Adrenal gland (tissue), 12 donors: ENCODE results near the gene LCN1. TPM values are rescaled to one million over a fixed set of nuclear protein-coding genes. Genes with fewer than 3 reads are reported as not detected.

Source experiments
- DNase-seq, 7 donors: peaks; one replicate each; pipeline ENCODE4 v3.0.0-alpha.2; 2019 to 2020
- H3K27ac ChIP-seq, 5 donors: fragments of 200-600 bp; sonication (generic) in 4 of 5; 1 replicate in 3 of 5; 2 replicates in 2 of 5; pipeline versions ENCODE4 v1.5.1 to v1.8.0; 2016 to 2020; ENCODE audit warnings: mild to moderate bottlenecking in 1 of 5
- H3K27me3 ChIP-seq: fragments of 200-600 bp; 2 replicates; pipeline ENCODE4 v1.8.0; 2021
- H3K36me3 ChIP-seq, 2 donors: fragments of 200-600 bp; replicated peaks in 1 of 2; 1 replicate in 1 of 2; 2 replicates in 1 of 2; pipeline versions ENCODE4 v1.5.1 to v1.8.0; 2018 to 2022
- H3K4me1 ChIP-seq, 2 donors: fragments of 200-600 bp; replicated peaks in 1 of 2; 1 replicate in 1 of 2; 2 replicates in 1 of 2; pipeline versions ENCODE4 v1.5.1 to v1.8.0; 2018 to 2021
- H3K4me3 ChIP-seq, 4 donors: fragments of 200-600 bp; sonication (generic) in 3 of 4; one replicate each; pipeline ENCODE4 v1.5.1; 2016 to 2018
- H3K9me3 ChIP-seq, 3 donors: fragments of 200-600 bp; sonication (generic) in 1 of 3; replicated peaks in 1 of 3; 1 replicate in 2 of 3; 2 replicates in 1 of 3; pipeline versions ENCODE4 v1.5.1 to v1.8.0; 2016 to 2021
- CTCF ChIP-seq, 6 experiments: fragments of 450-650 bp in 4 of 6; fragments of 200-600 bp in 2 of 6; sonication (generic) in 1 of 6; IDR thresholded peaks; 1 replicate in 5 of 6; 2 replicates in 1 of 6; pipeline versions ENCODE4 v1.5.1 to v1.8.0; 2016 to 2021; ENCODE audit warnings: antibody characterized with exemption in 6 of 6, mild to moderate bottlenecking in 2 of 6, moderate library complexity in 1 of 6
- POLR2A ChIP-seq, 2 donors: fragments of 450-650 bp; IDR thresholded peaks; one replicate each; pipeline ENCODE4 v1.6.1; 2017; ENCODE audit warnings: antibody characterized with exemption in 2 of 2, mild to moderate bottlenecking in 2 of 2, moderate library complexity in 1 of 2
- WGBS, 4 donors: extraction: QIAGEN DNeasy Blood & Tissue Kit in 2 of 4; methylation state at CpG; one replicate each; pipeline versions ENCODE4 v1.1.5 to v1.1.7; 2013 to 2017; 5-methylcytosine and 5-hydroxymethylcytosine counted together
- intact Hi-C, 2 donors: fragments of 100-400 bp; cut with DNase I; formaldehyde crosslinking; loops; one replicate each; pipeline versions ENCODE4 v1.14.1 to v1.15.0; 2022 to 2023
- polyA plus RNA-seq, 3 donors: library from polyadenylated mRNA; stranded (reverse); fragments of 200-250 nt in 2 of 3; fragments of 350-450 nt in 1 of 3; fragmentation: Illumina TruSeq in 1 of 3; extraction: RNeasy Lipid Tissue Mini Kit (QIAGEN cat#74804) in 1 of 3; gene quantifications; one replicate each; pipeline ENCODE4 v1.2.3, GENCODE V29; 2013 to 2014
- total RNA-seq, 9 donors: library from RNA; depleted of rRNA in 4 of 9; stranded (reverse); fragments of >200 nt in 4 of 9; fragments of 120-200 nt in 1 of 9; fragmentation: NEBNext Ultra II Directional in 1 of 9; extraction: Animal tissue kit (Norgen Biotek cat#: 25700) in 1 of 9; gene quantifications; one replicate each; pipeline versions ENCODE4 v1.1.0 to v1.2.4, GENCODE V29; 2013 to 2023
- donor health status: healthy with polysubstance abuse.
- donor health status: Bipolar disorder and iron deficiency.
- donor health status: DM: yes; HTN: yes; CAD: no.
- donor health status: DM: no; HTN: no; CAD: no.
- donor health status: DM: no; HTN: no; CAD: no.
- donor health status: DM: yes; HTN: yes; CAD: no.

Gene LCN1
- total and polyA plus RNA-seq, 12 donors, result not detected

GRCh38 chr9:135501261-135502167 is 19.7 kb upstream of the LCN1 start:
- WGBS, 4 donors, result 39 to 45% (median 43%) methylated on average over 23 to 38 of the region's 38 CpGs

DNA sequence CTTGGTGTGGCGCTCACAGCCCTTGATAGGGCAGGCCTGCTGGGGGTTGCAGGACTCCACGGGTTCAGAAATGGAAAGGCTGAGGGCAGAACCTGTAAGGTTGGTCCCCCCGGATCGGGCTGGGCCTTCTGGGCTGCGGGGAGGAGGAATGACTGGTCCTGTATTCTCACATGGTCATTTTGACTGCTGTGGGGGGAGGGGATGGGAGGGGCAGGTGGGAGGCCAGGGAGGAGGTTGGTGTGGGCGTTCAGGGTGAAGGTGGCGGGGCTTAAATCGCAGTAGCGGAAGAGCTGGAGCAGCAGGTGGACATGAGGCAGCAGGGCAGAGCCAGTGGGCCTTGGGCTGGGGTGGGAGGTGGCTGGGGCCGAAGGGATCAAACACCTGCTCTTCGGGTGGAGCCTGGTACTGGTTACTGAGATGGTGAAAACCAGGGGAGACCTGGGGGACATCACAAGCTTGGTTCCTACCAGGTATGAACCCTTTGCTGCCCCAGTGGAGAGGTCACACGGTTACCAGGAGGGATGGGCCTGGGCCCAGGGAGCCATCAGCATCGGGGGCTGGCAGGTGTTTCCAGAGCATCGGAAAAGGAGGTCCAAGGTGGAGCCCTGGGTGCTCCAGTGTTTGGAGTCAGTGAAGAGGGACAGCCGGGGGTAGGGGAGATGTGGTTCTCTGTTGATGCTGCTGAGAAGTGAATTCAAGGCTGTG is 18.9 kb upstream of the LCN1 start:
- DNase-seq, result peak in 2 of 7 donors; percentile 7 to 16

More at GRCh38 chr9:135501261-135502167, 19.7 kb upstream of the LCN1 start:
- Histone ChIP-seq H3K36me3 (peaks cover 0 to 26% of the 10 kb centered on the region in 2 donors), H3K4me1 (peaks cover 18% of the 10 kb centered on the region in 2 donors), H3K9me3 (no peaks in the 10 kb centered on the region), H3K27ac (peak overlapping the region in 3 of 5 donors; percentile 61 to 87 (median 82)), H3K27me3 (no peaks in the 10 kb centered on the region), H3K4me3 (peak overlapping the region; percentile 67 to 91 (median 88))
- TF ChIP-seq POLR2A (IDR thresholded peaks at IDR 0.05) (no peak), CTCF (IDR thresholded peaks at IDR 0.05) (no peak)
- intact Hi-C loops, result no loop called here
- peak in 2 of 7 donors; percentile 15 to 77 for DNase-seq

DNA sequence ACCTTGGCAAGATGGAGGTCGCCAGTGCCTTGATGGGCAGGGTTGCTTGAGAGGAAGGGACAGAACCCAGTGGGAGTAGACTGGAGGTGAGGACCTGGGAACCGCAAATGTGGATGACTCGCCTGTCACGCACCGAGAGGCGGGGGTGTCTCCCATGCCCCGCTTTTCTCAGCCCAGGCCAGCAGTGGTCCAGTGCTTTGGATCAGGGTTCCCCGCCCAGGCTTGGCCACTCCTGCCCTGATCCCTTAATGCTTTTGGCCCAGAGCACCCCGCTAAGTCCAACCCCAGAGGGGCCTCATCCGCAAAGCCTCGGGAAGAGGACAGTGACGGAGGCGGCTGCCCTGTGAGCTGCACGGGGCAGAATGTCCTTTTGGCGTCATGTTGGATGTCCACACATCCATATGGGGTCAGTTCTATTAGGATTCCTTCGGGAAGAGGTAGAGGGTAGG is 18.3 kb upstream of the LCN1 start:
- no peaks in the 10 kb centered on the region for H3K9me3 ChIP-seq
- no peak overlapping the region for H3K27ac ChIP-seq
- TF ChIP-seq CTCF (IDR thresholded peaks at IDR 0.05) (no peak), POLR2A (IDR thresholded peaks at IDR 0.05) (no peak)
- DNase-seq, result peak in 1 of 7 donors; percentile 22
- H3K4me1 ChIP-seq, result peaks cover 18% of the 10 kb centered on the region in 2 donors
- intact Hi-C loops, result no loop called here
- no peak overlapping the region for H3K4me3 ChIP-seq
- no peaks in the 10 kb centered on the region for H3K27me3 ChIP-seq
- WGBS, 4 donors, result 88 to 92% (median 89%) methylated on average over 7 to 16 of the region's 16 CpGs
- H3K36me3 ChIP-seq, result peaks cover 0 to 26% of the 10 kb centered on the region in 2 donors

More for the DNA sequence above, 18.9 kb upstream of the LCN1 start:
- Histone ChIP-seq H3K36me3 (peaks cover 0 to 26% of the 10 kb centered on the region in 2 donors), H3K27me3 (no peaks in the 10 kb centered on the region), H3K9me3 (no peaks in the 10 kb centered on the region), H3K4me1 (peaks cover 18% of the 10 kb centered on the region in 2 donors), H3K4me3 (no peak overlapping the region), H3K27ac (no peak overlapping the region)
- intact Hi-C loops, result no loop called here
- TF ChIP-seq POLR2A (IDR thresholded peaks at IDR 0.05), result no peak
- no peak for TF ChIP-seq CTCF (IDR thresholded peaks at IDR 0.05)
- 84 to 89% (median 87%) methylated on average over 15 of the region's 15 CpGs for WGBS, 4 donors
